HepG2 (cell line): ENCODE measurements around the gene MAVS. TPM values are rescaled to one million over a fixed set of nuclear protein-coding genes. Genes with fewer than 3 reads are reported as not detected.

Experiments used
- CENPX ChIP-seq: sonication (generic); formaldehyde crosslinking; IDR thresholded peaks from 2 replicates; pipeline ENCODE4 v1.9.0; 2021; ENCODE audit warnings: mild to moderate bottlenecking, missing genetic modification reagents, moderate library complexity
- CERS6 ChIP-seq: sonication (generic); formaldehyde crosslinking; IDR thresholded peaks from 2 replicates; pipeline ENCODE4 v1.5.0; 2020; ENCODE audit warnings: missing genetic modification reagents
- HIC2 ChIP-seq: sonication (generic); formaldehyde crosslinking; IDR thresholded peaks from 2 replicates; pipeline ENCODE4 v1.9.0; 2022; ENCODE audit warnings: low read depth, missing genetic modification reagents
- HIVEP1 ChIP-seq: sonication (generic); formaldehyde crosslinking; IDR thresholded peaks from 2 replicates; pipeline ENCODE4 v1.4.0; 2020; ENCODE audit warnings: mild to moderate bottlenecking, missing genetic modification reagents
- HNRNPH1 ChIP-seq: fragments of 200-400 bp; formaldehyde crosslinking; optimal IDR thresholded peaks from 2 replicates; pipeline ENCODE3; 2017; ENCODE audit warnings: mild to moderate bottlenecking, low read depth, low read length
- IRF9 ChIP-seq: sonication (generic); formaldehyde crosslinking; IDR thresholded peaks from 2 replicates; pipeline ENCODE4 v1.8.0; 2022; ENCODE audit warnings: missing genetic modification reagents, mild to moderate bottlenecking, borderline replicate concordance
- KLF6 ChIP-seq: IDR thresholded peaks from 2 replicates; pipeline ENCODE4 v1.8.0; 2016; ENCODE audit warnings: missing biosample characterization, missing genetic modification reagents
- MATR3 ChIP-seq: sonication (generic); formaldehyde crosslinking; IDR thresholded peaks from 2 replicates; pipeline ENCODE4 v1.4.0; 2020; ENCODE audit warnings: missing genetic modification reagents
- NPAS2 ChIP-seq: sonication (generic); formaldehyde crosslinking; IDR thresholded peaks from 2 replicates; pipeline ENCODE4 v1.8.0; 2022; ENCODE audit warnings: mild to moderate bottlenecking, missing genetic modification reagents, borderline replicate concordance
- PAWR ChIP-seq: sonication (generic); formaldehyde crosslinking; IDR thresholded peaks from 2 replicates; pipeline ENCODE4 v1.4.0; 2020; ENCODE audit warnings: missing genetic modification reagents, mild to moderate bottlenecking, borderline replicate concordance
- PCBP2 ChIP-seq: fragments of 200-400 bp; formaldehyde crosslinking; optimal IDR thresholded peaks from 2 replicates; pipeline ENCODE3; 2018; ENCODE audit warnings: low read length, low read depth; ENCODE audit not compliant: poor library complexity, severe bottlenecking
- POLR2G ChIP-seq: fragments of 200-400 bp; formaldehyde crosslinking; IDR thresholded peaks from 2 replicates; pipeline ENCODE4 v1.6.1; 2018; ENCODE audit warnings: mild to moderate bottlenecking, low read depth, low read length, moderate library complexity
- RFXAP ChIP-seq: sonication (generic); formaldehyde crosslinking; IDR thresholded peaks from 2 replicates; pipeline ENCODE4 v1.4.0; 2020; ENCODE audit warnings: missing genetic modification reagents, borderline replicate concordance
- SSRP1 ChIP-seq: IDR thresholded peaks from 2 replicates; pipeline ENCODE4 v1.6.1; 2016; ENCODE audit warnings: control low read depth
- TFE3 ChIP-seq: IDR thresholded peaks from 2 replicates; pipeline ENCODE4 v1.6.1; 2016
- ZFP41 ChIP-seq: sonication (generic); formaldehyde crosslinking; IDR thresholded peaks from 2 replicates; pipeline ENCODE4 v1.4.0; 2020; ENCODE audit warnings: mild to moderate bottlenecking, missing genetic modification reagents, borderline replicate concordance
- ZNF142 ChIP-seq: sonication (generic); formaldehyde crosslinking; IDR thresholded peaks from 2 replicates; pipeline ENCODE4 v1.4.0; 2020; ENCODE audit warnings: missing genetic modification reagents
- ZNF235 ChIP-seq: sonication (generic); formaldehyde crosslinking; IDR thresholded peaks from 2 replicates; pipeline ENCODE4 v1.8.1; 2023; ENCODE audit warnings: mild to moderate bottlenecking, missing genetic modification reagents, borderline replicate concordance
- ZNF619 ChIP-seq: sonication (generic); formaldehyde crosslinking; IDR thresholded peaks from 2 replicates; pipeline ENCODE4 v1.4.0; 2020; ENCODE audit warnings: mild to moderate bottlenecking, missing genetic modification reagents
- polyA plus RNA-seq, 8 experiments: library from polyadenylated mRNA; depleted of rRNA in 3 of 8; stranded (reverse) in 7 of 8; unstranded in 1 of 8; fragments of >200 nt; fragmentation: Illumina TruSeq in 4 of 8; extraction: Trizol in 4 of 8; gene quantifications; 2 replicates each; pipeline versions ENCODE4 v1.2.1 to v1.2.3, GENCODE V29; 2011 to 2016; ENCODE audit warnings: low read depth in 4 of 8, missing spikeins in 1 of 8, mixed read lengths in 1 of 8; ENCODE audit not compliant: insufficient read depth in 1 of 8
- total RNA-seq, 5 experiments: library from RNA; depleted of rRNA; stranded (reverse); fragments of >200 nt; fragmentation: Illumina TruSeq; extraction: Trizol; gene quantifications; 2 replicates each; pipeline ENCODE4 v1.2.3, GENCODE V29; 2016; ENCODE audit warnings: low read depth in 1 of 5

Gene MAVS
- total and polyA plus RNA-seq, 2 of the 13 experiments (the other 11 are each of a cell fraction or from before 2014, with no cell fraction given), result 27.3 to 36.6 TPM

GRCh38 chr20:3874194-3874844 is 27.7 kb downstream of the MAVS start (continued):
- TF ChIP-seq SSRP1 (CRISPR knock-in tag) (peak; percentile 21; the same call in 1 of the 2 replicates), CENPX (no peak), HIC2 (CRISPR knock-in tag) (no peak), ZNF142 (CRISPR knock-in tag) (no peak), POLR2G (no peak; the same call in 1 of the 2 replicates), ZNF235 (no peak), ZFP41 (CRISPR knock-in tag) (no peak), HIVEP1 (CRISPR knock-in tag) (no peak), IRF9 (no peak), TFE3 (CRISPR knock-in tag) (no peak), PCBP2 (no peak), HNRNPH1 (peak; percentile 76), MATR3 (CRISPR knock-in tag) (no peak), ZNF619 (CRISPR knock-in tag) (0 out of 2 replicates have a peak, but pooled peaks have one; percentile 13), PAWR (CRISPR knock-in tag) (no peak), KLF6 (no peak), NPAS2 (CRISPR knock-in tag) (no peak), RFXAP (no peak), CERS6 (CRISPR knock-in tag) (no peak)
